Measurements from ENCODE around the gene SLC5A12.

GRCh38 chr11:26734691-26735090 is 12.8 kb upstream of the SLC5A12 start:
- TF ChIP-seq CTCF (conservative IDR thresholded peaks at IDR 0.05; ENCODE audit: low read depth, low read length) (no peak), MAZ (IDR thresholded peaks at IDR 0.05; ENCODE audit: borderline replicate concordance, low read depth, low read length) (no peak), POLR2A (IDR thresholded peaks at IDR 0.05; ENCODE audit: low read depth, low read length) (no peak), MXI1 (IDR thresholded peaks at IDR 0.05; ENCODE audit: borderline replicate concordance, low read depth, low read length) (no peak), SMC3 (IDR thresholded peaks at IDR 0.05; ENCODE audit: low read depth, low read length) (no peak), RAD21 (IDR thresholded peaks at IDR 0.05; ENCODE audit: low read length) (no peak)

Data from IMR-90 (cell line).